Activated CD4-positive, CD25-positive, alpha-beta regulatory T cell treated with anti-CD3 and anti-CD28 coated beads, Interleukin-2, amount 50 U/mL, for 24 hours (primary cell): ENCODE data around the gene MNX1.
A peak's percentile ranks its signal among the peaks of the same experiment; 100 is the strongest.

Source experiments
- ATAC-seq, 2 donors: fragments of 150-1000 bp; cut with Tn5 transposase; one replicate each; pipeline ENCODE4 v1.10.0; 2021; ENCODE audit warnings: mild to moderate bottlenecking in 1 of 2, moderate library complexity in 1 of 2

MNX1 gene

DNA sequence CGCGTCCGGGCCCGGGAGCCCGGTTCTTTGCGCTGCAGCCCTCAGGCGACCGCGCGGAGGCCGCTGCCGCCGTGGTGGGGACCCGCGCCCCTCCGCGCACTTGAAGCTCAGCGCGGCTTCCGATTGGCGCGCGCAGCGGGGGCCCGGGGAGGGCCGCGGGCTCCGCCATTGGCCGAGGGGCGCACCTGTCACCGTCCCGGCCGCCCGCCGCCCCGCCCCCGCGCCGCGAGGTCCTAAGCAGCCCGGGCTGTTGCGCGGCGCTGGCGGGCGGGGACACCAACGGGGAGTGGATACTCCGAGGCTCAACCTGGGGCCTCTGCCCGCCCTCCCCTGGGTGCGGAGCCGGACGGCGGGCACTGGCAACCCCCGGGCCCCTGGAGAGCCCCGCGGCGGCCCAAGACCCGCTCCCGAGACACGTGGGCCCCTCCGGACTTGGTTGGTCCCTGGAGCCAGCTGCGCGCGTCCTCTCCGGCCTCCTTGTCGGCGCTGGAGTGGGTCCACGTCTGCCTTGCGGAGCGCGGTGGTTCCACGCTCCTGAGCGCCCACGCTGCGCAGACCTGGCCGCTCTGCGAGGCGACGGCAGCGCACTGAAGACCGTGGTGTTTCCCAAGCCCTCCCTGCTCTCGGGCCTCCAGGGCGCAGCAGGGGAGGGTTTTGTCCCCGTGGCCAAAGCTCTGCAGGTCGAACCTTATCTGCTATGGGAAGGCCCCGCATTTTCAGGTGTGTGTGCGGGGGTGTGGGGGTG, at the start of gene MNX1:
Gene MNX1, minus strand, starts transcription at position 76 of the 745 bp plus-strand sequence. CDS start 313 bp downstream, outside the sequence.
- ATAC-seq = peak; percentile 84 to 86

DNA sequence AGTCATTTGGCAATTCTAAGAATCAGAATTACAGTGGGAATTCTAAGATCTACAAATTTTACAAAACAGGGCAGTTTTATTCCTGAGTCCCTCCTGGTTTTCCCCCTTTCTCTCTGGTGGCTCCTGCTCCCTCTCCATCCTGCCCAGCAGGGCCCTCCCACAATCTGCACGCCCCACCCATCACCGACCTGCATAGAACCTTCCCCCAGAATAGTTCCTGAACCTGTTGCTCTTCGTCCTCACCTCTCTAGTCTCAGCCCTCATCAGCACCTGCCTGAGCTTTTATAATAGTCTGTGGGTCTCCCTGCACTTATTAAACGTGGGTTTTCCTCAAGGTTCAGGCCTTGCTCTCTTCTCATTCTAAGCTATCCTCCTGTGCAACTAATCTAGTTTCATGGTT, 49.1 kb upstream of the MNX1 start:
- no peak for ATAC-seq

DNA sequence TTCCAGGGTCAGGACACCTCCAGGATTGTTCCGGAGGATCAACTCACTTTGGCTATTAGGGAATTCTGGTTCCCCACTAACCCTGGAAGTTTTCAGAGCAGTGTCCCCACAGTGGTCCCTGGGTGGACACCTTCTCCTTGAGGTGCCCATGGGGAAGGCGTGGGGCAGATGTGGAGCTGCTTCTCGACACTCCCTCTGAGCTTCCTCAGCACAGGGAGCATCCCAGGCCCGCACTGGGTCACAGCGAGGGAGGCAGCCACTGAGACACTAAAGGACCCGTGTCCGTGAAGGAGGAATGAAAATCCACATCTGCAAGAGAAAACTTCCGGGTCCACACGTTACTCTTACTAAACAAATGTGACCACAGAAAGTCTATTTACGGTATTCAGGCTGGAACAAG, 48.2 kb upstream of the MNX1 start:
- ATAC-seq = no peak

DNA sequence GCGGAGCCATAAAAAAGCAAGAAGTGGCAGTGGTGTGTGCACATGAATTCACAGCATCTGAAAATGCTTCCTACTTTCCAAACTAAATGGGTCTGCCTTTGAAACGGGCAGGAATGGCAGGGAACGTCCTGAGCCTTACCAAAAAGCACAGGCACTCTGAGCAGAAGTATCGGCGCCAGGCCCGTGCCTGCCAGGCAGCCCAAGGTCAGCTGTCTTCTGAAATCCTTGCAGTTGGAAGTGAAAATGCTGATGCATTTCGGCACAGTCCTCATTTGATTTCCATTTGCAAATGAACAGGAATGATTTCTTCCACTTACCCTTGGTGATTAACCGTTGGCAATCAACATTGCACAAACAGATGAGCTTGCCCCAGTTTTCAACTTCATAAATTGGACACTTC, 47.6 kb upstream of the MNX1 start:
- no peak for ATAC-seq

DNA sequence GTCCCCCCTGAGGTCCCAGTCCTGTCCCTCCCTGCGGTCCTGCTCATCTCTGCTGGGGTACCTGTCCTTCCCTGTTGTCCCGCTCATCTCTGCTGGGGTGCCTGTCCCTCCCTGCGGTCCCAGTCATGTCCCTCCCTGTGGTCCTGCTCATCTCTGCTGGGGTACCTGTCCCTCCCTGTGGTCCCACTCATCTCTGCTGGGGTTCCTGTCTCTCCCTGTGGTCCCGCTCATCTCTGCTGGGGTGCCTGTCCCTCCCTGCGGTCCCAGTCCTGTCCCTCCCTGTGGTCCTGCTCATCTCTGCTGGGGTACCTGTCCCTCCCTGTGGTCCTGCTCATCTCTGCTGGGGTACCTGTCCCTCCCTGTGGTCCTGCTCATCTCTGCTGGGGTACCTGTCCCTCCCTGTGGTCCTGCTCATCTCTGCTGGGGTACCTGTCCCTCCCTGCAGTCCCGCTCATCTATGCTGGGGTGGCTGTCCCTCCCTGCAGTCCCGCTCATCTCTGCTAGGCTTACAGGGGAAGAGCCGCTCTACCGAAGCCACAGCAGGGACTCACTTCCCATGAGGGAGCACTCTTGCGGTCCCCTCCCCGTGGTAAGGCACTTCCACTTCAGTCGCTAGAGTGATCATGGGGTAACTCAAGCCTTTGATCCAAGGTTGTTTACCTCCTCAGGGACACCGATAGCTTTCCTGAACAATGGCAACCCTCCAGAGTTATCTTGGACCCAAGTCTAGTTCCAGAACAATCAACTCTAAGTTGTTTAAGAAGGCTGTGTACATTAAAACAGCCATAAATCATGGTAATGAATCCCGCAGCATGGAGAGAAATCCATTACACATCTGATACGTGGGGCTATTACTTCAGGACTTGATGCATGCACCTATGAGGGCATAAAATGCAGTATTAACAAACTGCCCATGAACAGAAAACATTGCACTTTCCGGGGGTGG, 46.8 kb upstream of the MNX1 start:
- ATAC-seq = no peak

DNA sequence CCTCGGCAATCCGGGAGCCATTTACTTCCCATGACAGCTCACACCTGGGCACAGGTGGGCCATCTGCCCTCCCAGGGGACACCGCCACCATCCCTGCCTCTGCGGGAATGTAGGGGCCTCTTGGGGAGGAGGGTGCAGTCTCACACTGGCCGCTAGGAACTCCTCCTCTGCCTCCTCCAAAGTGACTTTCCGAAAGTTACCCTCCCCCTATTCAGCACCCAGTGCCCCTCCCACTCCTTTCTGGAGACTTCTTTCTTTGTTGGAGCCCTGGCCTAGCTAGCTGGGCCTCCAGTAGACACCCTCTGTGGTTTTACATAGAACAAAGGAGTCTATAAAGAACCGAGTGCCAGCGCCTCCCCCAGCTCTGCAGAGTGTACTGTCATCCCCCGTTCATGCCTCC, 45.8 kb upstream of the MNX1 start:
- no peak for ATAC-seq

DNA sequence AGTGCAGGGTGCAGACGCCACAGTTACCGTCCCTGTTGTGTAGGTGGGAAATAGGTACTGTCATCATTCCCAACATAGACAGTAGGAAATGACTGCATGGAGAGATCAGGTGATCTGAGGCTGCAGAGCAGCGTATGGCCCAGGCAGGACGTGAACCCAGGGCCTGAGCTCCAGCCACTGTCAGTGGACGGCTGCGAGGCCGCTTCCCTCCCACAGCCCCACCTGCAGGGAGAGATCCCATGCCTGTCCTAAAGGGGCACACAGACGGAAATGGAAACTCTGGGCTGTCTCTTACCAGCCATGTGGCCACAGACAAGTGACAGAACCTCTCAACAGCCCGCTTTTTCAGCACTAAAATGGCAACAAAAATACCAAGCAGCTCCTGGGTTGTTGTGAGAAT, 44.5 kb upstream of the MNX1 start:
- no peak for ATAC-seq

DNA sequence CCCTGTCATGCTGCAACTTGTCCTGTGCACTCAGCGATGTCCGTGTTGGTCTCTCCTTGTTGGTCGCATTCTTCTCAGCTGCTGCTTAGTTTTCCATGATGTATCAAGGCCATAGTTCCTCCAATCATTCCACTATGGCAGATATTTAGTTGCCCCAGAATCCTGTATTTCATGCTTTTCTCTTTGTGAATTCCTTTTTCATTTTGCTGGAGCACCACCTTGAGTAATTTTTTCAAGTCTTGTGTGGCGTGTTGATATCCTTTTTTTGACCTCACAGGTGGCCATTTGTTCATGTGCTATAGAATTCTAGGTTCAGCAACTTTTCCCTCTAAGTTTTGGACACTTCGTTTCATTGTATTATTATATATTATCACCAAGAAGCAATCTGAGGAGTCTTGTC, 42.7 kb upstream of the MNX1 start:
- ATAC-seq = no peak

DNA sequence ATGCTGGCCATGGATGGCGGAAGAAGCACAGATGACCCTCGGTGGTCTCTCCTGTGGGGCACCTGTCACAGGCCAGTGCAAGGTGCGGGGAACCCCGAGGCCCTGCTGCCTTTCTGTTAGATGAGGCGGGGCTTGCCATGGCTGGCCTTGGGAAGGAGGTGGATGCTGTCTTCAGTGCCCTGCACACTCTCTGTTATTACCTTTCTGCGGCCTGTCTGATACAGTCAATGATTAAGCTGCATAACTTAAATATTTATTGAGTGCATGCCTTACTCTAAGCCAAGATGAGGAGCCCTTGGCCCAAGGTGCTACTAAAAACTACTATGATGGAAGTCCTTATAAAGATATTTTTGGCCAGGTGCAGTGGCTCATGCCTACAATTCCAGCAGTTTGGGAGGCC, 36.7 kb upstream of the MNX1 start:
- no peak for ATAC-seq

DNA sequence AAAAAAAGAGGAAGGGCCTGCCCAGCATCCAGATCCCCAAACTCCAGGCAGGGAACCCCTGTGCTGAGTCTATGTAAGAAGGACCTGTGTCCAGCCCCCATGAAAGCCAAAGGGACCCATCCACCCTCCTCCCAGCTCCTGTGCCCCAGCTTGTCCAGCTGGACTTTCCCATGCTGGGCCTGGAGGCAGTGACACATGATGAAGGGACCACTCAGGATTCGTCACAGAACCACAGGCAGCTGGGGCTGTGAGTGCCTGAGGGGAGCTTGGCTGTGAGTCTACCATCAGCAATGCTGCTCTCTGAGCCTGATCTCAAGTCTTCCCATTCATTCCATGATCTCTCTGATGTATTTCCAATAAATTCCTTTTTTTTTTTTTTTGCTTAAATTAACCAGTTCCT, 36.2 kb upstream of the MNX1 start:
- ATAC-seq = no peak

DNA sequence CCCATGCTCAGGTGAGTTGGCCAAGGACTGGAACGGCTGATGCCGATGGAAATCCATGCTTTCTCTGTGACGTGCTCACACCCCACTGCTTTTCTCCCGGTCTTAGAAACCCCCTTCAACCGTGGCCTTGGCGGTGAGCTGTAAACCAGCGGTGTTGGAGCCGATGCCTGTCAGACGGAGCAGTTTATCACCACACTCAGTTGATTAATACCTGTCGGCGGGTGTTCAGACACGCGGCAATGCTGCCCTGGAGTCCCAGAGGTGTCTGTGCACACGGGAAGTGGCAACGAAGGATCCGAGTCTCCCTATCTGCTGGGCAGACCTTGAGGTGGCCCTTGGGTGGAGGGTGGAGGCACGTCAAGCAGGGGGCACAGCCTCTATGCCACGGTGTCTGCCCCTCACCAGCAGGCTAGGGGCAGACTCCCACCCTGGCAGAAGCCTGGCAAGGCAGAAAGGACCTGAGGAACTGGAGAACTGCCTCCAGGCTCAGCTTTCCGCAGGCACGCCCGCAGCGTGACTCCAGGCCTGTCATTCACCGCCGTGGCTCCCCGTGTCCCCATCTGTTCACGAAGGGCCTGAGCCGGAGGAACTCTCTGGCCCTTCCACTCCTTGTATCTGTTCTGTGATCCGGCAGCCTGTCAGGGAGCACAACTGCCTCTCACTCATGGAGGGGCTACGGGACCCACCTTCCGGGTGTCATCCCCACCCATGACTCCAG, 34.6 kb upstream of the MNX1 start:
- ATAC-seq = no peak

DNA sequence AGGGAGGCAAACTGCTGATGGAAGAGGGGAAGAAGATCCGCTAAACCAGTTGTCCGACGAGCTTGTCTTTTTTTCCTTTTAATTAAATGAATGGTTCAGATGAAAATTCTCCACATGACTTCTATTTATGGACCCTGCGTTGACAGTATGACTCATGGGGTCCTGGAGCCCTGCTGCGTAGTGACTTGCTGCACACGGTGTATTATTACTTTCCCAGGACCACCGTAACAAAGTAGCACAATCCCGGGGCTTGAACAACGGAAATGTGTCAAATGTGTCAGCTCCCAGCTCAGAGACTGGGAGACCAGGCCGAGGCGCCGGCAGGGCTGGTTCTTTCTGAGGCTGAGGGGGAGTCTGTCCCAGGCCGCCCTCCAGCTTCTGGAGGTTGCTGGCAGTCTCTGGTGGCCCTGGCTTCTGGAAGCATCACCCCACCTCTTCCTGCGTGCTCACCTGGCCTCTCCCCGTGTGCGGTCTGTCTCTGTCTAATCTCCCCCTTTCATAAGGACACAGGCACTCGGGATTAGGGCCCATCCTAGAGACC, 33.8 kb upstream of the MNX1 start:
- ATAC-seq = no peak

DNA sequence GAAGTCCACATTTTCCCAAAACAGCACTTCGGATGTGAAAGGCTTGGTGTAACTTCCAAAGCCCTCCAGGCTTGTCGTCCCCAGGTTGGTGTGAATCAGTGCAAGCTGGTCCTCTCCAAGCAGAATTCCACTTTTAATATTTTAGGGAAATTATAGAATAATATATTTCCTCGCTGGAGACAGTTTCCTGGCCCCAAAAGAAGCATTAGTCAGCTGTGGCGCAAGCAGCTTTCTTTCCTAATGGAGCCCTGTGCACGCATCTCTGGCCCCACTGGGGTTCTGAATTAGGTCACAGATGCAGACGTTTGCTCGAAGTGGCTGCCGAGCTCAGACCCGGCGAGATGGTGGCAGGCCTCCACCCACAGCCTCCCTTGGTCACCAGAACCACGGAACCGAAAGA, 33.3 kb upstream of the MNX1 start:
- no peak for ATAC-seq

DNA sequence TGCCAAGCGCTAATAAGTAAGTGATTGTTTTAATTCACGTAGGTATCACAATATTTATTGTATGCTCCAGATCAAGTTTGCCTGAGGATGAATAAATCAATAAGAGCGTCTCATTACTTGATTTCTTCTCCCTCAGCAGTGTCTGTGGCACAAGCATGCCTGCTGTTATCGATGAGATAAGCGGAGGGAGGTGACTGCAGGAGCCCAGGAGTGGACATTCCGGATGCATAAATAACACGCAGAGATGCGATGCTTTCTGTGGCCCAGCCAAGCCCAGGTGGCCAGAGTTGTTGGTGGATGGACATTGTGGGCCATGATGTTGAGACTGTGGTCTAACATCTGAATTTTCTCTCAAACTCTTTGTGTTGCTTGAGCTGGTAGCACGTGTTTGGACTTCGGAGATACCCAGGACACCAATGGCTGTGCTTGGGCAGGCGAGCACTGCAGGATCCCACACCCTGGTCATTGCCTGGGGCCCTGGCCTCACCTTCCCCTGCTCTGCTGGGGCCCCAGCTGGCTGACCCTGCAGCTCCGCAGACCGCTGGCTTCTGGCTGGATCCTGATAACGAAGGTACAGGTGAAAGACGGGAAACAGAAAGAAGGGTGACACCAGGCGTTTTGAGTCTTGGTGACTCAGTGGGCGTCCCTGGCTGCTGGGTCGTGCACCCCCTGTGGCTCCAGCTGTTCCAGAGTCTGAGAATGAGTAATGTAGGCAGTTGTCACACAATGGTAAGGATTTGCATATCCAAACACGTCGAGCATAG, 31.2 kb upstream of the MNX1 start:
- ATAC-seq = no peak

DNA sequence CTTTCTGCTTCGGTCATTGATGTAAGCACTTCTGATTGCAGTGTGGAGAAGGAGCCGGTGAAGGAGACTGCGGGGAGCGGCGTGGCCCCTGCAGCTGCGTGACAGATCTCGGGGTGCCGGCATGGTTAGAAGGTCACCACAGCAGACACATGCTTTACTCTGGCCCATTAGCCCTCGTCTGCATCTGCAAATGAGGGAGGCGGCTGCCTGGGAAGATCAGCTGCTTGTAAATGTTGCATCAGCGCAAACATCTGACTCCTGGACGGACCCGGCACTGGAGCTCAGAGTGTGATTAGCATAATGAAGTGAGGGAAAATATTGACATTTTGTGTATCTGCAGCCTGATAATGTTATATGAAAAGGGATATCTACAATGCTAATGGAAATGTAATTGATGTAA, 30.5 kb upstream of the MNX1 start:
- ATAC-seq = no peak

DNA sequence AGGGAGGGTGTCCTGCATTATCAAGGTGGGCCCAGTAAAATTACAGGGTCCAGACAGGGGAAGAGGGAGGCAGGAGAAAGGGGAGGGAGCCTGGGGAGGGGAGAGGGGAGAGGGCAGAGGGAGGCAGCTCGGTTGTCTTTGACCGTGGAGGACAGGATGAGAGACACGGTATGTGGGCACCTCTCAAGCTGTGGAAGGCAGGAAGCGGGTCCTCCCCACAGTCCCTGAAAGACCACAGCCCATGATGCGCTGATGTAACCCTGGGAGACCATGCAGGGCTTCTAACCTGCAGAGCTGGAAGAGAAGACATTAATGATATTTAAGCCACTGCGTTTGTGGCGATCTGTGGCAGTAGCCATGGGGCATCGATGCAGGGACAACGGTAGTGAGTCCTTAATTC, 27.2 kb upstream of the MNX1 start:
- ATAC-seq = no peak

DNA sequence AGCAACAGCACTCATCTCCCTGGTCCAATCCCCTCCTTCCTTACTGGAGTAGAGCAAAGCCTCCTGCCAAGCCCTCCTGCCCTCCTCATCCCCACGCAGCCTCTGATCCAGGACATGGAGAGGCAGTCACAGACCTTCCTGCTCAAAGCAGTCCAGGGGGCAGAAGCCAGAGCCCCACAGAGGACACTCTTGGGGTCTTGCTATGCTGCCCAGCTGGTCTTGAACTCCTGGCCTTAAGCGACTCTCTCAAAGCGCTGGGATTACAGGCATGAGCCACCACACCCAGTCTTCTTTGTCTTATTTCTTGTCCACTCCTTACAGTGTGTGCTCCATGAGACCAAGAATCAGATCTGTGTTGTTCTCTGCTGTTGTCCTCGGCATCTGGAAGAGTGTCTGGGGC, 26.6 kb upstream of the MNX1 start:
- ATAC-seq = no peak

DNA sequence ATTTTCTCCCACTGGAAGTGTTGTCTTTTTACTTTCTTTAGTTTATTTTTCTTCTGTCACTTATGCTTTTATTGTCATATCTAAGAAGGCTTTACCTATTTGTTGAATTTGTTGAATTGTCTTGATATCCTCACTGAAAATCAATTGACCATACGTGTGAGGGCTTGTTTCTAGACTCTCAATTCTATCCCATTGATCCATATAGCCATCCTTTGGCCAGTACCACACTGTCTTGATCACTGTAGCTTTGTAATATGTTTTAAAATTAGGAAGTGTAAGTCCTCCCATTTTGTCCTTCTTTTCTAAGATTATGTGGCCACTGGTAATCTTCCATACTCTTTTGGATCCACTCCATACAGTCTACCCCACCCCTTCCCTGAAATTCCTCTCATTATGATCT, 25.5 kb upstream of the MNX1 start:
- no peak for ATAC-seq

DNA sequence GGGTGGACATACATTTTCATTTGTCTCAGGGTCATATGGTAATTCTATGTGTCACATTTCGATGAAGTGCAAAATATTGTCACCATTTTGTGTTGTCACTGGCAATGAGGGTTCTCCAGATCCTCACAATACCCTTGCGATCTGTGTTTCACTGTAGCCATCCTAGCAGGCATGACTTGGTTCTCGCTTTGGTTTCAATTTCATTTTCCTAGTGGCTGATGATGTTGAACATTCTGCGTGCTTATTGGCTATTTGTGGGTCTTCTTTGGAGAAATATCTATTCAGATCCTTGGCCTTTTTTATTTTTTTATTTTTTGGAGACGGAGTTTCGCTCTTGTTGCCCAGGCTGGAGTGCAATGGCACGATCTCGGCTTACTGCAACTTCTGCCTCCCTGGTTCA, 24.8 kb upstream of the MNX1 start:
- ATAC-seq = no peak

DNA sequence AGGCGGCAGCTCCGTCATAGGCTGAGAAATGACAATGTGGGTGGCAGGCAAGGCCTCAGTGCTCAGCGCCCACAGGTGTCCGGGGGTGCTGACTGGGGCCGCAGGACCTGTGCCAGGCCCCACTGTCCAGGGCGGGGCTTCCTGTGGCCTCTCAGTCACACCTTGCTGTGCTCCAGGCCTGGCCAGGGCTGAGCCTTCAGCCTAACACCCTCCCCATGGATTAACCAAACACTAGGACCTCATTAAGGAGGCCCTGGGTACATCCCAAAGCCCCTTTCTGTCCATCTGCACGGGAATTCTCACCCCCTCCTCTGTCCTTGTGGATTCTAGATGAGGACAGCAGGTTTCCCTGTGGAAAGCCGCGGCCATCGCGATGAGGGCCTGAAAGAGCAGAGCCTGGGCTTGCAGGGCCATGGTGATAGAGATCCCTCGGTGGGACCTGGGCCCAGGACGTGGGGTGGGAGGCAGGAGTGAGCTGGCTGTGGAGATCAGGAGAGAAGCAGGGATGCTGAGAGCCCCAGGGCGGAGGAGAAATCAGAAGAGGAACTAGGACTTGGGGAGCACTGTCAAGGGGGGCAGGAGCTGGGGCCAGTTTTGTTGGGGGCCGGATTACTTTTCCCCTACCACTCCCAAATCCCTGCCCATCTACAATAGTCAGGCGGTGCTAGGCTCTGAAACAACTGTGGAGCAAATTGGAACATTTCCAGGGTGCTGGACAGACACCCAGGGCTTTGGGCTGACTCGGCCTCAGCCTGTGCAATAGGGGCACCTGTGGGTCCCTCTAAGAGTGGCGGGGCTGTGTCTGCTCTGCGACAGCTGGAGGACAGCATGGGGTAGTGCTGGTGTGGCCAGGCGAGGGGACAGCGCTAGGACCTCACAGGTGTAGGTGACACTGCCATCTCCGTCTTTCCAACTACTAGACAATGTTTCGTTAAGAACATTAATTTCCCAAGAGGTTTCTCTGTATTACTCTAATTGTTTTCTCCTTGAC, 23.3 kb upstream of the MNX1 start:
- ATAC-seq = no peak
